Gastroesophageal sphincter (tissue), 3 donors: Measurements from ENCODE around the gene DNAL1.
A peak's percentile ranks its signal among the peaks of the same experiment; 100 is the strongest.

Experiments
- CTCF ChIP-seq, 4 experiments: fragments of 200-600 bp in 2 of 4; fragments of 450-650 bp in 2 of 4; sonication (generic) in 1 of 4; IDR thresholded peaks; one replicate each; pipeline ENCODE4 v1.5.1; 2017 to 2019; ENCODE audit warnings: antibody characterized with exemption in 4 of 4, mild to moderate bottlenecking in 2 of 4, moderate library complexity in 2 of 4
- EP300 ChIP-seq: sonication (generic); formaldehyde crosslinking; IDR thresholded peaks from one replicate; pipeline ENCODE4 v1.6.1; 2017; ENCODE audit warnings: antibody characterized with exemption, mild to moderate bottlenecking

GRCh38 chr14:73752297-73752992 is 107.7 kb downstream of the DNAL1 start:
- no peak for TF ChIP-seq EP300
- TF ChIP-seq CTCF (IDR thresholded peaks at IDR 0.05): peak in 3 of 4 experiments; percentile 45 to 54 (median 48)
